ENCODE measurements around the gene FLII.
A peak's percentile ranks its signal among the peaks of the same experiment; 100 is the strongest.

Gene FLII

GRCh38 chr17:18267927-18268711 is 9.6 kb upstream of the FLII start (continued):
- TF ChIP-seq RBAK (tag by site-specific recombination; IDR thresholded peaks at IDR 0.05) (no peak), REPIN1 (tag by site-specific recombination; IDR thresholded peaks at IDR 0.05; ENCODE audit: low read depth) (no peak), ZNF610 (tag by site-specific recombination; IDR thresholded peaks at IDR 0.05; ENCODE audit: borderline replicate concordance) (no peak), ZNF76 (tag by site-specific recombination; IDR thresholded peaks at IDR 0.05; ENCODE audit: borderline replicate concordance, low read depth) (no peak), ZFP41 (tag by site-specific recombination; IDR thresholded peaks at IDR 0.05; ENCODE audit: borderline replicate concordance) (no peak), IKZF3 (tag by site-specific recombination; IDR thresholded peaks at IDR 0.05) (peak; percentile 44; the same call in 1 of the 2 replicates), ZFHX2 (tag by site-specific recombination; conservative IDR thresholded peaks at IDR 0.05) (peak; percentile 73), ELK4 (IDR thresholded peaks at IDR 0.05; ENCODE audit: borderline replicate concordance, low read depth, low read length) (no peak), GFI1B (tag by site-specific recombination; IDR thresholded peaks at IDR 0.05) (no peak), YY1 (tag by site-specific recombination; IDR thresholded peaks at IDR 0.05) (no peak)

- POLR2A ChIA-PET: interaction anchor here (1.1 to 2.1 kb wide), 2 partner anchors 18 to 20 kb away, joined by 3 to 5 read pairs; no protein-coding TSS in a partner anchor
- Histone ChIP-seq H3K4me1 (ENCODE audit: control insufficient read depth, insufficient read depth, low read length) (peaks cover 6% of the 10 kb centered on the region; the same call in 1 of the 2 replicates), H3K27ac (ENCODE audit: extremely low read depth, low read depth, low read length) (no peak overlapping the region), H3K4me3 (ENCODE audit: low read depth, low read length) (no peak overlapping the region), H3K36me3 (ENCODE audit: control insufficient read depth in 2 of 2, insufficient read depth in 1 of 2, low read length in 2 of 2) (peaks cover 11 to 59% of the 10 kb centered on the region in 2 experiments; a peak in 2 of 3 replicates), H3K9me3 (ENCODE audit: control insufficient read depth, insufficient read depth, low read depth, low read length) (no peaks in the 10 kb centered on the region)
- CTCF ChIA-PET: interaction anchor here (0.5 to 1.2 kb wide), 3 partner anchors 10 to 68 kb away, joined by 3 read pairs; partner anchors contain the start of genes SMCR8 and TOP3A
- TF ChIP-seq ZNF596 (tag by site-specific recombination; IDR thresholded peaks at IDR 0.05) (no peak), ZNF362 (tag by site-specific recombination; IDR thresholded peaks at IDR 0.05) (no peak), PBX3 (CRISPR knock-in tag; IDR thresholded peaks at IDR 0.05) (no peak), PRDM1 (tag by site-specific recombination; IDR thresholded peaks at IDR 0.05) (no peak), ZIC2 (tag by site-specific recombination; IDR thresholded peaks at IDR 0.05) (peak; percentile 27; the same call in 1 of the 2 replicates)
- TF ChIP-seq, protein P1, sequence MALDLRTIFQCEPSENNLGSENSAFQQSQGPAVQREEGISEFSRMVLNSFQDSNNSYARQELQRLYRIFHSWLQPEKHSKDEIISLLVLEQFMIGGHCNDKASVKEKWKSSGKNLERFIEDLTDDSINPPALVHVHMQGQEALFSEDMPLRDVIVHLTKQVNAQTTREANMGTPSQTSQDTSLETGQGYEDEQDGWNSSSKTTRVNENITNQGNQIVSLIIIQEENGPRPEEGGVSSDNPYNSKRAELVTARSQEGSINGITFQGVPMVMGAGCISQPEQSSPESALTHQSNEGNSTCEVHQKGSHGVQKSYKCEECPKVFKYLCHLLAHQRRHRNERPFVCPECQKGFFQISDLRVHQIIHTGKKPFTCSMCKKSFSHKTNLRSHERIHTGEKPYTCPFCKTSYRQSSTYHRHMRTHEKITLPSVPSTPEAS (tag by site-specific recombination; IDR thresholded peaks at IDR 0.05): no peak
Measured at GRCh38 chr17:18267366-18267765, 8.8 kb upstream of the FLII start.

Measured in HEK293 (cell line).